ENCODE data around the gene GJA3.

GJA3 gene

DNA sequence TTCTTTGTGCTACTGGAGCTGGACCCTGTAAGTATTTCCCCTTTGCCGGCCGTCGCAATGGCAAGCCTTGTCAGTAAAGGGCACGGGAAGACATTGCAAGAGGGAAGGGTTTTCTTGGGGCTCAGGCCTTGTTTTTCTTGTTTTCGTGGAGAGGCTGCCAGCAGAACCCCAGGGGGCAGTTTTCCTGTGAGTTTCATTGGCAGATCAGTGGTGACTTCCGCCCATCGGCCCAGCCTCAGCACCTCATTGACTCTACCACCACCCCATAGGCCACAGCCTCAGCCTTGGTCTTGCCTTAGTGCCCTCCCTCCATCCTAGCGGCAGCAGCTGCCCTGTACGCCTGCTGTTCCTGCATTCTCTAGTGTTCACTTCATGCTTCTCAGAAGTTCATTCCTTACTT is 61.5 kb downstream of the GJA3 start:
- no peak overlapping the region for H3K4me3 ChIP-seq (ENCODE audit: low read depth in 1 of 2, low read length in 2 of 2)
- no peak overlapping the region for H3K9ac ChIP-seq (ENCODE audit: low read length)
- no peaks in the 10 kb centered on the region for H3K9me3 ChIP-seq (ENCODE audit: low read length)
- H3K36me3 ChIP-seq (ENCODE audit: insufficient read depth, low read length) = no peaks in the 10 kb centered on the region
- no peak overlapping the region for H3K27ac ChIP-seq (ENCODE audit: low read depth, low read length)
- no peaks in the 10 kb centered on the region for H3K4me1 ChIP-seq (ENCODE audit: insufficient read depth, low read length)
- H3K27me3 ChIP-seq (ENCODE audit: control insufficient read depth in 1 of 2, insufficient read depth in 2 of 2, low read length in 2 of 2) = peaks cover 0 to 4% of the 10 kb centered on the region in 2 donors

DNA sequence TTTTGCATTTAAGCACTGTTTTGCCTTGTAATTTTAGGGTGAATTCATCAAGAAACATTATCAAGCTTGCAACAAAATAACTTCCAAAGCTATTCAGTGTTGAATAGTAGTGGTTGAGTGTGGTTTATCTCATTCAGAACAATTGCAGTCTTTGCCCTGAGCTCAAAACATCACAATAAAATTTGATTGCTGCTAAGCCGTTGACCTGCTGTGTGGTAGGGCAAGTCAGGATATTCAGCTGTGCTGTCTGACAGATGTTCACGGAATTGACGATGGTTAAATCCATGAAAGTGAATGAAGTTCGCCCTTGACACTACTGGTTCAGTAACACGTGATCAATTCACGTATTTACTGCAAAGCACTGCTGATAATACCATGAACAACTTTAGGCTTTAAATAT is 66.9 kb downstream of the GJA3 start:
- Histone ChIP-seq H3K27me3 (ENCODE audit: control insufficient read depth in 1 of 2, insufficient read depth in 2 of 2, low read length in 2 of 2) (no peaks in the 10 kb centered on the region), H3K36me3 (ENCODE audit: insufficient read depth, low read length) (no peaks in the 10 kb centered on the region), H3K9me3 (ENCODE audit: low read length) (no peaks in the 10 kb centered on the region), H3K27ac (ENCODE audit: low read depth, low read length) (no peak overlapping the region), H3K4me3 (ENCODE audit: low read depth in 1 of 2, low read length in 2 of 2) (no peak overlapping the region), H3K9ac (ENCODE audit: low read length) (no peak overlapping the region), H3K4me1 (ENCODE audit: insufficient read depth, low read length) (no peaks in the 10 kb centered on the region)

DNA sequence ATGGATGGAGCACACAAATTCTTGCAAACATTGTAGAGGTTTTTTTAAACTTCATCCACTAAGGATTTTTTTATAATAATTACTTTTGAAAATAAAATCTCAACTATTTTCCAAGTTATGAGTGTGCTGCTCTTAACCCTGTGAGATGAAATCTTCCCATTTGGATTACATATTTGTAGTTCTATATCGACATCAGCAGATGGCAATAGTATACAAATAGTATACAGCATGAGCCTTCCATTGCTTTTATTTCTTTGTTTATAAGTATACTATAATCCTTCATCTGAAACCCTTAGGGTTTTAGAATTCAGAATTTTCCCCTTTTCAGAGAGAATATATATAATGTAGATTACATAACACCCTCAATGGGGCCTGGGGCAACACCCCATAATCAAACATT is 70.5 kb downstream of the GJA3 start:
- Histone ChIP-seq H3K9me3 (ENCODE audit: low read length) (no peaks in the 10 kb centered on the region), H3K36me3 (ENCODE audit: insufficient read depth, low read length) (peaks cover 13% of the 10 kb centered on the region), H3K9ac (ENCODE audit: low read length) (no peak overlapping the region), H3K27ac (ENCODE audit: low read depth, low read length) (no peak overlapping the region), H3K27me3 (ENCODE audit: control insufficient read depth in 1 of 2, insufficient read depth in 2 of 2, low read length in 2 of 2) (no peaks in the 10 kb centered on the region), H3K4me3 (ENCODE audit: low read depth in 1 of 2, low read length in 2 of 2) (no peak overlapping the region), H3K4me1 (ENCODE audit: insufficient read depth, low read length) (no peaks in the 10 kb centered on the region)
